Islet of Langerhans (tissue), 1 donor: ENCODE results near the gene BTBD9.
"Not testable (repeated sequence)": the region's sequence is repeated elsewhere in the genome, so short reads cannot be mapped to it uniquely, and the experiment has no call there.

Experiments used
- FAIRE-seq: peaks from one replicate; lab custom pipeline; 2011; peaks lifted over from hg19 to GRCh38; lab: Jason Lieb, UNC

The BTBD9 gene

DNA sequence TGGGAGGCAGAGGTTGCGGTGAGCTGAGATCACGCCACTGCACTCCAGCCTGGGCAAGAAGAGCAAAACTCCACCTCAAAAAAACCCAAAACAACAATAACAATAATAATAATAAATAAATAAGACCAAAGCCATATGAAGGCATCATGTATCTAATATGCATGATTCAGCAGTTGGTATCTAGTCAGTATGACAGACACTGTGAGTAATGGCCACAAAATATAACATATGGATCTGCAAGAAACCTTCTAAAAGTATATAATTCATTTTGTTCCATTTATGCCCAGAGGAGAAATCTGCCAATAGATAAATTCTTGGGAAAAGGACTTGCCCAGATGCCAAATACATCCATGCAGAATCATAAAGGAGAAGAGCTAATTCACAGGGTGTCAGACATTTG, 252.3 kb downstream of the BTBD9 start:
- no peak for FAIRE-seq

DNA sequence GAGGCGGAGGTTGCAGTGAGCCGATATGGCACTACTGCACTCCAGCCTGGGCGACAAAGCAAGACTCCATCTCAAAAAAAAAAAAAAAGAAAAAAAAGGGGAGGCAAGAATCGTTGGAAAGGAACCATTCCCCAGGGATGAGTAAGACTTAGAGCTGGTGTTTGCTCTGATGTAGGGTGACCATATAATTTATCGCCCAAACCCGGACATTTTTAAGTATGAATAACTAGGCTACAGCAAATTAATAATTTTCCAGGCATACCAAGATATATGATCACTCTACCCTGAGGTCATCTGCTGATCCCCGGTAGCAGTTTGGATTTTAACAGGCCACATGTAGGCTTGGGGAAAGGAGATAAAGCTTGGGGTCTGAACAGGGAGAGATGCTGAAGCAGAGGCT, 260.9 kb downstream of the BTBD9 start:
- no peak for FAIRE-seq

DNA sequence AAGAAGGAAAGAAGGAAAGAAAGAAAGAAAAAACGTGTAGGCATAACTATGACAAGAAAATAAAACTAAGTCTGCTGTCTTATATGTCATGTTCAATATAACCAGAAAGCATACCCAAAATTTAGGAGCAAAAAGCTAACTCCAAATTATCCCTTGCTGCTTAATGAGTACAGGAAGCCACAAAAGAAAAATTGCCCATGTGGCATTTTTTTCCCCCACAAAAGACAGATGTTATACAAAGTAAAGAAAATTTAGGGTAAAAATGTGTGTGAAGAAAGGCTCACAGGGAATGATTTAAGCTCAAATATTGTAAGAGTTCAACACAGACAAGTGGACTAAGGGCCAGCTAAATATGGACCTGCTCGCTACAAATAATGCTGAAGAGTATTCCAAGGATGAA, 263.8 kb downstream of the BTBD9 start:
- FAIRE-seq = peak; percentile 5

DNA sequence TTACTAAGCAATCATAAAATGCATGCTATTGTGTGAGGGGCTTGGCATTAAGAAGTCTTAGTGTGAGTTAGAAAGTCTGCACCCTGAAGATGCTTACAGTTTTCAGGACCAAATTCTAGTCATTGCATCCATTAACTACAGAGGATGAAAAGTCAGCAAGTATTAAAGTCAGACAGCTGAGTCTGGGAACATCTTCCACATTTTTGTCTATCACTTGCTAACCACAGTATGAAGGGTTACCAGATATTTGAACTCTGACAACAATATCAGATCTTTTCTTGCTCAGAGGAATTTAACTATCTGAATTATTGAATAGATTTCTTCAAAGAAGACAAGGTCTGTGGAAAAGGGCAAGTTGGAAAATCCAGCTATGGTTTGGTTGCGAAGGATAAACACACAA, 264.4 kb downstream of the BTBD9 start:
- FAIRE-seq = no peak

DNA sequence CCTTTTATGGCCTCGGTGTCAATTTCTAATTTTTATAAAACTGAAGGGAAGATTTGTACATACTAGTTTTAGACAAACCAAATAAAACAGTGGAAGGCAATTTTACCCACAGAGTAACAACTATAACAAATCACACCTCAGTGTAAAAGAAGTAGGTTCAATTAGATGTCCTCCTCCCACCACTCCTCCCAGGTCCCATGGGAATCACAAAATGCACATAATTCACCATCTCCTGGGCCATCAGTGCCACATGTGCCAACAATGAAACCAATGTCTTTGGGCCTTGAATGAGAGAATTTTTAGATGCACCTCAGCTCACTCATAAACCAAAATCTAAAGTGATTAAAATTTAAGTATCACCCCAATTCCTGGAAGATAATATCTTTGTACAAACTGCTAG, 267.8 kb downstream of the BTBD9 start:
- FAIRE-seq = no peak

DNA sequence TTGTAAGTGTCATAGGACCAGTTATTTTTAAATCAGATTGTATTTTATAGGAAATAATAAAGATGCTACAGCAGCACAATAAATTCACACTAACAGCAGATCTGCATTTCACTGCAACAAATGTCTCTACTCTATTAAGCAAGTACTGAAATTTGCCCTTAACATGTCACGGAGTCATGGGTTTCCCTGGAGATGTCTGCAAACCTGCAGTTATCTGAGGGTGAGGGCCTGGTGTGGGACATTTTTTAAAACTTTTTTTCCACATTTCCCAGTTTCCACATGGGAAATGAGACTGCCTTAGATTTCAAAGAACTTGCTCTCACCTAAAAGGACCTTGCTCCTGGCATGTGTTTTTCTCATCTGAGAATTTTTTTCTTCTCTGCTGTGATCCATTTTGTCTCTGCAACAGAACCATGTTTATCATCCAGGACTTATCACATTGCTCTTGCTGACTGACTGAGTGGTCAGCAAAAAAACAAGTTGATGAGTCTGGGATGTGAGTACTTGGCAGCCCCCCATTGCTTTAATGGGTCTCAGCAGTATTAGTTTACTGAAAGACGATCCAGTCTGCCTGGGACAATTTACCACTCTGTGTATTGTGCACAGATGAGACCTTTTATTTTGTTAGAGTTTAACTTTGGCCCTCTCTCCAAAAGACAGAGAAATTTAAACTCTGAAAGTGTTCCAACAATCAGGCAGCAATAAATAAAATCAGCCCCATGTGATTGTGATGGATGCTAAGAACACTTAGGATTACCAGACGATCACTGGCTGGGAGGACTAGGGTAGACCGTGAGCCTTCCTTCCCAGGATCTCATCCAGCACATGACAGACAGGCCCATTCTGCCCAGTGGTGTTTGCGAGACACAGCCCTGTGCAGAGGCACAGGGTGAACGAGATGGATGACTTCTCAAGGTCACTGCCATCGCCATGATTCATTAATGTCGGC, 268.8 kb downstream of the BTBD9 start:
- no peak for FAIRE-seq

DNA sequence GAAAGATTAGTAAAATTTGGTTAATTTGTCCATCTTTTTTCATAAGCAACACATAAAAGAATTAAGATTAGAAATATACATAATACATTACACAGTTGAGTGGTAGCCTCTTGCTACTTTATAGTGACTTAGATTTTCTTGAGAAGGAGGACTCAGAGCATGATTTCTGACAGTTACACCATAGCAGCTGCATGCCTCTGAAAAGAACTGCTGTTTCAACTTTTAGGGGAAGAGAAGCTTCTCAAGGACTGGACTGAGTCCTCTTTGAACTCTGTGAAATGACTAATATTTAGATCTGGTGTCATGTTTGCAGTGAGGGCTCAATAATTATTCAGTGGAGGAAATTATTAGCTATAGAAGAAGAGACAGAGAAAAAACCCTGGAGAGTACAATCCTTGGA, 272.5 kb downstream of the BTBD9 start:
- no peak for FAIRE-seq

DNA sequence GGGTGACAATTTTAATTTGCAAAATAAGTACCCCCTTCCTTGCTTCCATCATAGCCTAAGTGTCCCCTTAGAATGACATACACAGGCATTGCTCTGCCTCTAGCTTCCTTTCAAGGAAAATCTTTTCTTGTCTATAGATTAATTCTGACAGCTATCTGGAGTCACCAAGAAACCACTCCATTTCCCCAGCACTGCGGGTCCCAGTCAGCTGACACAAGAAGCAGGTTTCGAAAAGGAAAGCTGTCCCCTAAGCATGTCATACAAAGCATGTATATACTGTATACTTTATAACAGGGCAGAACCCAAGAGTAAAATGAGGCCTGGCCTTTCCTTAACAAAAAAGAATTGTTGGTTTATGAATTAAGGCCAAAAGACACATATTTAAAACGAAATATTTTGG, 273.5 kb downstream of the BTBD9 start:
- no peak for FAIRE-seq

DNA sequence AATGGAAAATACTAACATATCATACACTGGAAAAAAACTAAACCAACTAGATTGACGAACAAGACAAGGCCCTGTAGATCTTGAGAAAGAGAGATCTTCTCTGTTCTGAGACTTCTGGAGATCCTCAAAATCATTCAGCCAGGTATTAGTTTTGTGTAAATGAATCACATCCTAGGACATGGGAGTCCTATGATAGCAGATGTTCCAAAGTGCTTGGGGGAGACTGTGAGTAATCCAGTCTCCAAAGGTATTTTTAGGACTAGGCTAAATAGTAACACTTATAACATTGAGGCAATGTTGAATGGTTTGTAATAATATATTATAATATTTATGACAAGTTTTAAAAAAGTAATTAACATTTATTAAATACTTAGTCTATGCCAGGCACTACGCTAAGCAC, 275.0 kb downstream of the BTBD9 start:
- FAIRE-seq = no peak

DNA sequence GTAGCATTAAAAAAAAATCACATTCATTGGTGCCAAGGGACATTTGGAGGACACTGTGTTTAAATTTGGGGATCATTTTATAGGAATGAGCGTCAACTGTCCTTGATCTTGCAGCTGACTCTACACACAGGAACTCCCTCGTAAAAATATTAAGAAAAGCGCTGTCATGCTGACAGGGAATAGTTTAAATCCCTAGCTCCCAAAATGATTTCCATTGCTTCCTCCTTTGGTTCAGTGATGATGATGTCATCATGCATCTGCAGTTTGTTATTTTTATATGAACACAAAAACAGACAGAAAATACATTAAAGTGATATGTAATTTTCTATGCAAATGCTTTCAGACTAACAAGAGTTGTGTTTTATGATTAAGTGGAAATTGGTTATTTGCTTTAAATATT, 275.6 kb downstream of the BTBD9 start:
- FAIRE-seq = no peak

DNA sequence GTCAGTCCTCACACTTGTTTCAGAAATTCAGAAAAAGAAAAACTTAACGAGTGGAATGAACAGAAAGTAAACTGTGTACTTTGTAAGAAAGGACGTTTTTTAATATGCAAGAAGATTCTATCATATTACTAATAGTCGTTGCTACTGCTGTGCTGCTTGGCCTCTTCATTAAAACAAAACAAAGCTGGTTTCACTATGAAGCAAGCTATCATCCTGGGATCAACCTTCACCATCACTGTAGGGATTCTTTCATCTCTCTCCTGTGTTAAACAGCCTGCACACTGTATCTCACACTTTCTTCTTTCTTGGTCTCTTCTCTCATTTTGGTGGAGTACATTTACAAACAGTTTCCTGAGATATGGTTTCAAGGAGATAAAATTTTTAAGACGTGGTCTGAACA, 284.2 kb downstream of the BTBD9 start:
- no peak for FAIRE-seq

DNA sequence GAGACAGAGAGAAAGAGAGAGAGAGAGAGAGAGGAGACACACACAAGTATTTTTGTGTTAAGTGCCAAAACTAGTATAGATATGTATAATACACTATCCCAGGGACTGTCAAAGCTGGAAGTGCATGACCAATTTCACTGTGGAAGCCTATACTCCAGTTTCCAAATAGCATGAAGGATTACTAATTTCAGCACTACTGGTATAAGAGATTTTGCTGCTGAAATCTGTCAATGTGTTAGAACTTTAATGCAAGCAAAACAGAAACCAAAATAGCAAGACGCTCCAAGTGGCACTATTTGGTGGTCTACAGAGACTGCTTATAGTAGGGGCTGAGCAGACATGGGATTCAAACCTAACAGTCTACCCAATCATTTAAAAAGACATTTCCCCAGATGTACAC, 284.8 kb downstream of the BTBD9 start:
- FAIRE-seq = no peak

DNA sequence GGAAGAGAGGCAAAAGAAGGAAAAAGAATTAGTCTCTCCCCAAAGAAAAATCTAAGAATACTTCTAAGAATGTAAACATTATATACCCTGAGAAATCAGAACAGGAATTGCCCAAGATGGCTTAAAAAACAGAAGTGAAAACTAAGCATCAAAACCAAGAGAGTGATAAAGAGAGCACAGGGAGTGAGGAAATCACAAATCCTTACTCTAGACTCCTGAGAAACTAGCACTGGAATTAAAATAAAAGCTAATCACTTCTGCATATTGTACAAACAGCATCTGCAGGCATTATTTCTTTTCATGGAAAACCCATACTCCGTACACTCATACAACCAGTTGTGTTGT, 285.7 kb downstream of the BTBD9 start:
- no peak for FAIRE-seq

DNA sequence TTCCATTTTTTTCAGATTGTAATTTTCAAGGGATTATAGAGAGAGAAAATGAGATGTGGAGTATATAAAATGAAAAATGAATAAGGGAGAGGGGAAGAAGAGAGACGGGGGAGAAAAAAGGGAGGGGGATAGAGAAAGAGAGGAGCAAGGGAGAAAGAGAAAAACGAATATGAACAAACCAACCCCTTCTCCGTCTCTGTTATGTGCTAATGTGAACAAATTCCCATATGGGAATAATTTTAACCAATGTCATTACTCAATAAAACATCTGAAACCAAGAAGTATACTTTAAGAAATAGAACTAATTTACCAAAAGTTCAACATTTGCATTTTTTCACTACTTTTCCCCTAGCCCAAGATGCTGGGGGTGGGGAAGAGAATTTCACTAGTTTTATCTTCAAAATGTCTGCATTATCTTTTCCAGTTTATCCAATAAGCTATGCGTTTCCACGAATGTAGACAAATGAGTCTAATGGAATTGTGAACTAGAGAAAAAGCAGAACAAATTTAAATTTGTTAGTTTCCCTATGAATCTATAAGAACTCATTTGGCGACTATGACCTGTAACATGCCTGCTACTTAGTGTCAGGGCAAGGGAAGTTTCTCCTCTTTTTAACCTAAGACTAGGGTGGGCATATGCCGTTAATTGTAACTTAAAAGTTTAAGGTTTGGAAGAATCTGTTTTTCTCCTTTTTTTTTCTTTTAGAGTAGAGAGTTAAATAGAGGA, 286.3 kb downstream of the BTBD9 start:
- FAIRE-seq = no peak

DNA sequence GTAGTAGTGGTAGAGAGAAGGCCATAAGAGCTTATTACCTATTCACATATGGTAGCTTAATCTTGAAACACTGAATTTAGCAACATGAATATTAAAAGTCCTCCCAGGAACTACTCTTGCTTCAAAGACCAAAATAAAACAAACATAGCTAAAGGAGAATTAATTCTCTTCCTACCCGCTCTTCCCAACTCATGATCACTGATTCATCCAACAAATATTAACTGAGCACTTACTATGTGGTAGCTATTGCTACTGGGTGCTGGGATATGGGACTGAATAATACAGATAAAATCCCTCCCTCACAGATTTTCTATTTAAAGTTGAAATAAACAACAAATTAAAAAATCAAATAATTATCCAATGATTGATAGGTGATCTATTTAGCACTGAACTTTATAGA, 287.1 kb downstream of the BTBD9 start:
- FAIRE-seq = no peak

DNA sequence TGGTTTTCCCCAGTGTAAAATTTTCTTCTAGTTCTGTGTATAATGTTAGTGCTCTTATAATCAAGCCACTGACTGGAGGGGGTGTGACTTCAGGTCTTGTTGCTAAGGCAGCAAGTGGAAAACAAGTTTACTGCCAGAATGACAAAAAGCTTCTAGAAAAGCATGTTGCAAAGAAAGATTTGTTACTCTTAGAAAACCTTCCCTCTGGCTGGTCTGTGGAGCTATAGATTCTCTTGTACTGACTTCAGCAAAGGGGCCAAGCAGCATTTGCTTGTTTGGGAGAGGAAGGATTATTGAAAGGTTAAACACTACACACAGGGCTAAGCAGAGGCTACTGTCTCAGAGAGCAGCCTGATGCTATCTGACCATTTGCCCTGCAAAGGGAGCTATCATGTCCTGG, 288.8 kb downstream of the BTBD9 start:
- no peak for FAIRE-seq

DNA sequence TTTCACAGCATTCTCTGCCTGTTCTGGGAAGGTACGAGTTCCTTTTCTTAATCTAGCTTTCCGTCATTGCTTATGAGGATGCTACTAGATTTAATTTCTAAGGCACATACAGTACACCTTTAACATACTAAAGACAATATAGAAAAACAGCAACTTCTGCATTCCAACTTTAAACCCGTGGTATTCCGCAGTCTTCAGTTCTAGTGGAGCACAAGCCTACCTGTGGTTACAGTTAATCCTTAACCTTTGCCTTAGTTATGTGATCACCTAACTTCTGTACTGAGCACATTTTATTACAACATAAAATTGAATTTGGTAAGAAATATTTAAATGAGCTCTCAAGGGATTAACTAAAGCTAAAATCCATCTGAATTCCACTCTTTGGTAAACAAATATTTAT, 289.5 kb downstream of the BTBD9 start:
- FAIRE-seq = no peak

DNA sequence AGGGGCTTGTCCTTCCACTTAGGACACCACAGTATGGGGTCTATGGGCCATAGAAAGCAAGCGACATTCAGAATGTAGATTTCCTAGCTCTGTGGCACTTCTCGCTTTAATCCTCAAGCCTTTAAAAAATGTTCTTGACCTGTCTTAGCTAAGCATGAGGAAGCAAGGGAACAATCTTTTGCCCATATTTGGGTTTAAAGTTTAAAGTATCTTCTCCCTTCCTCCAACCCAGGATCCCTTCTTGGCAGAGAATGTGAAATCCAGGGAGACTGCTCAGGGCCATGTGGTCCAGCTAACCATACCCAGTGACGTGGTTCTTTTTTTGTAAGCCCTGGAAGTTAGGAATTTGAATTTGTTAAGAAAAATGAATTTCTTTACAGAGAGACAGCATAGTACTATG, 289.9 kb downstream of the BTBD9 start:
- FAIRE-seq = no peak

DNA sequence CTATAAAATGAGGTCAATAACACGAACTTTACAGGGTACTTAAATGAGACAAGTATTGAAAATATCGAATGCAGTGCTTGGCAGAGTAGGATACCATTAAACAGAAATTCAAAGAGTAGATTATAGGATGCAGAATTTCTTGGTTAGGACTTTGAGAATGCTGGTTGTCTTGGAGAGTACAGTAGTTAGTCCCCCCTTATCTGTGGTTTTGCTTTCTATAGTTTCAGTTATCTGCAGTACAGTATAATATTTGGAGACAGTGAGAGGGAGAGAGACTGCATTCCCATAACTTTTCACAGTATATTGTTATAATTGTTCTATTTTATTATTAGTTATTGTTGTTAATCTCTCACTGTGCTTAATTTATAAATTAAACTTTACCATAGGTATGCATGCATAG, 290.5 kb downstream of the BTBD9 start:
- no peak for FAIRE-seq

DNA sequence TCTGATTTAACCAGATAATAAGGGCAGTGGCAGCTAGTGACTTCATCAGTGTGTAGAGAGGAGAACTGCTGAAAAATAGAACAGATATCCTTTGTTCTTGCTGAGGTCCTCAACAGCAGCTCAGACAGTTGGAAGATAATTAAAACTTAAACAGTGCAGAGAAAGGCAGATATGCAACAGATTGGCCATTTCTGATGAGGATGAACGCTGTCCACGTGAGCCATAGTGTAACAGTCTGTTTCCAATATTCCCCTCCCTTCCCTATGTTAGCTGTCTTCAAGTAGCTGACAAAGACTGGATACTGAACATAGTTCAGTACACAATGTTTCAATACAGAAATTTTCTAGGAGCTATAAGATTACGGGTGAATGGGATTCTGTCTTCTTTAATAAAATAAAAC, 291.4 kb downstream of the BTBD9 start:
- FAIRE-seq = no peak

DNA sequence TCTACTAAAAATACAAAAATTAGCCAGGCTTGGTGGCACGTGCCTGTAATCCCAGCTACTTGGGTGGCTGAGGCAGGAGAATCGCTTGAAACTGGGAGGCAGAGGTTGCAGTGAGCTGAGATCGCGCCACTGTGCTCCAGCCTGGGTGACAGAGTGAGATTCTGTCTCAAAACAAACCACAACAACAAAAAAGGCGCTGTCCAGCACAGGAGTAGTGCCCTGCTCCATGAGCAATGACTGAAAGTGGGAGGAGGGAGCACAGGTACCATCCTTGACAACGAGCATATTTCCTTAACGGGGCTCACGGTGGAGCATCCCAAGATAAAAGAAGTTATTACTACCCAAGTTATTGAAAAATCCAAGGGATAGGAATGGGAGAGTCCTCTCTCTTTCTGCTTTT, 291.9 kb downstream of the BTBD9 start:
- not testable (repeated sequence) for FAIRE-seq

DNA sequence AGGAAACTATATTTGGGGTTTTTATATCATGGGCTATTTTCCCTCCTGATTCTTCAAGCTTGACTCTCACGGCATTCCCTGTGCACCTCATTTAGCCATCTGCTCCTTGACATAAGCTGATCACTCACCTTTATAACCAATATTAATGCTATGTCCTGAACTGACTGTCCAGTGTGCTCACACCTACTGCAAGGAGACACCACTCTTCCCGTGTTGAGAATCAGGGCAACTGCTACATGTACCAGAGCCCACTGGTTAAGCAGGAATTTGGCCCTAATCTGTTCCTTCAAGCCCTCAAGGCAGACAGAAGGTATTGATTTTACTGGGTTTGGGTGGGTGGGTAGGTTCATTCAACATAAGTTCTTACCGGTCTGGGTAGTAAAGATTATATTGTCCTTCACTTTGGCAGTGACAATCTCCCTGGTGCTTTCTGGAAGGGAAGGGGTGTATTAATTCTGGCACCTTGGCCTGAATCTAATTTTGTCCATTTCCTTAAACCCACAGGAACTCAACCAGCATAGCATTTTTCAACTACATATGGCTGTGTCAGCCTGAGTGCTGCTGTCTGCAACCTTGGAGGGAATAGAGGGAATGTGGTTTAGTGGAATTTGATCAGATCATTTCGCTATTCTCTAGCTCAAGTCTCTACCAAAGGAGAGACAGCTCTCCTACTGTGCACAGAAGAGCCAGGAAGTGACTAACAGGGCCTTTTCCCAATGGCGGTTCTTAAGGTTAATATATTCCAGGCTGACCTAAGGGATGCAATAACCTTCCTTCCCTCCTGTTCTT, 293.2 kb downstream of the BTBD9 start:
- FAIRE-seq = no peak

DNA sequence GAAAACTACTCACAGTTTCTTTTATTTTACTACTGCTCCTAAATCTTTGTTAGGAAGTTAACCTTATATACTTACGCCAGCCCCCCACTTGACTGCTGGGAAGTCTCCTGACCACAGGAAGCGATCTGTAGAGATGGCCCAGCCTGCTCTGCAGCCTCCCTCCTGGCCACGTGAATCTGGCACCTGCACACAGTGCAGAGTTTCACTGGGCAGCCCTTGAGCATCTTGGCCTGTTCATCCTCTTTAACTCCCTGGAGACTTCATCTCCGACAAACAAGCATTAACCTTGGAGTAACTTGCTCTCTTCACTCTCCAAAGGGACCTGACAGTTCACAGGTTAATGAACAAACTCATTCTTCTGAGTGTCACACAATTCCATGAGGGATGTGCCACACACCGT, 294.1 kb downstream of the BTBD9 start:
- FAIRE-seq = no peak
